HEK293 (cell line): ENCODE data around the gene PSMA7.

Source experiments
- GFI1B ChIP-seq: fragments of 450-650 bp; formaldehyde crosslinking; IDR thresholded peaks from 2 replicates; pipeline ENCODE4 v1.5.1; 2016; ENCODE audit warnings: missing biosample characterization, missing genetic modification characterization
- GLI2 ChIP-seq: fragments of 450-650 bp; formaldehyde crosslinking; IDR thresholded peaks from 2 replicates; pipeline ENCODE4; 2017; ENCODE audit warnings: missing biosample characterization, missing genetic modification characterization, low read depth, borderline replicate concordance
- GLI4 ChIP-seq: fragments of 450-650 bp; formaldehyde crosslinking; IDR thresholded peaks from 2 replicates; pipeline ENCODE4 v1.5.1; 2016; ENCODE audit warnings: missing biosample characterization, missing genetic modification characterization
- HOXA7 ChIP-seq: sonication (generic); formaldehyde crosslinking; IDR thresholded peaks from 2 replicates; pipeline ENCODE4 v1.8.1; 2022; ENCODE audit warnings: missing genetic modification reagents, borderline replicate concordance
- HOXC10 ChIP-seq: sonication (generic); formaldehyde crosslinking; IDR thresholded peaks from 2 replicates; pipeline ENCODE4 v1.8.1; 2023; ENCODE audit warnings: mild to moderate bottlenecking, missing genetic modification reagents
- KLF16 ChIP-seq: fragments of 450-650 bp; formaldehyde crosslinking; IDR thresholded peaks from 2 replicates; pipeline ENCODE4 v1.5.1; 2017; ENCODE audit warnings: missing biosample characterization, missing genetic modification characterization
- KLF8 ChIP-seq: fragments of 450-650 bp; formaldehyde crosslinking; IDR thresholded peaks from 2 replicates; pipeline ENCODE4 v1.5.1; 2016; ENCODE audit warnings: missing biosample characterization, missing genetic modification characterization
- KLF9 ChIP-seq: fragments of 450-650 bp; formaldehyde crosslinking; IDR thresholded peaks from 2 replicates; pipeline ENCODE4 v1.5.1; 2016; ENCODE audit warnings: missing biosample characterization, missing genetic modification characterization, low read depth
- MZF1 ChIP-seq: fragments of 450-650 bp; formaldehyde crosslinking; IDR thresholded peaks from 2 replicates; pipeline ENCODE4 v1.5.1; 2017; ENCODE audit warnings: missing biosample characterization, missing genetic modification characterization, borderline replicate concordance
- ZBTB8A ChIP-seq: fragments of 450-650 bp; formaldehyde crosslinking; IDR thresholded peaks from 2 replicates; pipeline ENCODE4 v1.5.1; 2016; ENCODE audit warnings: missing biosample characterization, missing genetic modification characterization
- ZEB2 ChIP-seq: fragments of 450-650 bp; formaldehyde crosslinking; IDR thresholded peaks from 2 replicates; pipeline ENCODE4 v1.5.1; 2016; ENCODE audit warnings: missing biosample characterization, missing genetic modification characterization
- ZNF133 ChIP-seq: fragments of 450-650 bp; formaldehyde crosslinking; IDR thresholded peaks from 2 replicates; pipeline ENCODE4 v1.5.1; 2016; ENCODE audit warnings: missing biosample characterization, missing genetic modification characterization
- ZNF169 ChIP-seq: fragments of 450-650 bp; formaldehyde crosslinking; IDR thresholded peaks from 2 replicates; pipeline ENCODE4 v1.5.1; 2016; ENCODE audit warnings: missing biosample characterization, missing genetic modification characterization
- ZNF214 ChIP-seq: fragments of 450-650 bp; formaldehyde crosslinking; IDR thresholded peaks from 2 replicates; pipeline ENCODE4 v1.5.1; 2017; ENCODE audit warnings: missing biosample characterization, mild to moderate bottlenecking, missing genetic modification characterization, borderline replicate concordance
- ZNF24 ChIP-seq: fragments of 450-650 bp; formaldehyde crosslinking; IDR thresholded peaks from 2 replicates; pipeline ENCODE4 v1.5.1; 2016; ENCODE audit warnings: missing biosample characterization, missing genetic modification characterization
- ZNF335 ChIP-seq: fragments of 450-650 bp; formaldehyde crosslinking; conservative IDR thresholded peaks from 2 replicates; pipeline ENCODE4 v1.5.1; 2016; ENCODE audit warnings: missing biosample characterization, missing genetic modification characterization
- ZNF350 ChIP-seq: fragments of 450-650 bp; formaldehyde crosslinking; IDR thresholded peaks from 2 replicates; pipeline ENCODE4 v1.5.0; 2017; ENCODE audit warnings: missing biosample characterization, mild to moderate bottlenecking, missing genetic modification characterization
- ZNF366 ChIP-seq: fragments of 450-650 bp; formaldehyde crosslinking; conservative IDR thresholded peaks from 2 replicates; pipeline ENCODE4 v1.5.1; 2016; ENCODE audit warnings: missing biosample characterization, missing genetic modification characterization
- ZNF404 ChIP-seq: fragments of 450-650 bp; formaldehyde crosslinking; IDR thresholded peaks from 2 replicates; pipeline ENCODE4 v1.5.1; 2017; ENCODE audit warnings: missing biosample characterization, missing genetic modification characterization
- ZNF548 ChIP-seq: fragments of 450-650 bp; formaldehyde crosslinking; IDR thresholded peaks from 2 replicates; pipeline ENCODE4 v1.5.1; 2016; ENCODE audit warnings: missing biosample characterization, missing genetic modification characterization
- ZNF843 ChIP-seq: fragments of 450-650 bp; formaldehyde crosslinking; IDR thresholded peaks from 2 replicates; pipeline ENCODE4 v1.5.1; 2016; ENCODE audit warnings: missing biosample characterization, missing genetic modification characterization
- TF ChIP-seq, protein P1 (sequence below): fragments of 450-650 bp; formaldehyde crosslinking; IDR thresholded peaks from 2 replicates; pipeline ENCODE4 v1.5.1; 2016; ENCODE audit warnings: missing biosample characterization, missing genetic modification characterization
- TF ChIP-seq, protein P2 (sequence below): fragments of 450-650 bp; IDR thresholded peaks from 2 replicates; pipeline ENCODE4 v1.5.1; 2018; ENCODE audit warnings: missing biosample characterization, missing genetic modification characterization
- TF ChIP-seq, protein P3 (sequence below): fragments of 450-650 bp; formaldehyde crosslinking; IDR thresholded peaks from 2 replicates; pipeline ENCODE4 v1.5.1; 2016; ENCODE audit warnings: missing biosample characterization, missing genetic modification characterization
- TF ChIP-seq, protein P4 (sequence below): fragments of 450-650 bp; formaldehyde crosslinking; IDR thresholded peaks from 2 replicates; pipeline ENCODE4 v1.5.1; 2017; ENCODE audit warnings: missing biosample characterization, missing genetic modification characterization
- TF ChIP-seq, protein P5 (sequence below): fragments of 450-650 bp; formaldehyde crosslinking; IDR thresholded peaks from 2 replicates; pipeline ENCODE4 v1.5.0; 2017; ENCODE audit warnings: missing biosample characterization, missing genetic modification characterization, borderline replicate concordance
- TF ChIP-seq, protein P6 (sequence below): fragments of 450-650 bp; formaldehyde crosslinking; IDR thresholded peaks from 2 replicates; pipeline ENCODE4 v1.5.1; 2016; ENCODE audit warnings: missing biosample characterization, missing genetic modification characterization

Gene PSMA7

DNA sequence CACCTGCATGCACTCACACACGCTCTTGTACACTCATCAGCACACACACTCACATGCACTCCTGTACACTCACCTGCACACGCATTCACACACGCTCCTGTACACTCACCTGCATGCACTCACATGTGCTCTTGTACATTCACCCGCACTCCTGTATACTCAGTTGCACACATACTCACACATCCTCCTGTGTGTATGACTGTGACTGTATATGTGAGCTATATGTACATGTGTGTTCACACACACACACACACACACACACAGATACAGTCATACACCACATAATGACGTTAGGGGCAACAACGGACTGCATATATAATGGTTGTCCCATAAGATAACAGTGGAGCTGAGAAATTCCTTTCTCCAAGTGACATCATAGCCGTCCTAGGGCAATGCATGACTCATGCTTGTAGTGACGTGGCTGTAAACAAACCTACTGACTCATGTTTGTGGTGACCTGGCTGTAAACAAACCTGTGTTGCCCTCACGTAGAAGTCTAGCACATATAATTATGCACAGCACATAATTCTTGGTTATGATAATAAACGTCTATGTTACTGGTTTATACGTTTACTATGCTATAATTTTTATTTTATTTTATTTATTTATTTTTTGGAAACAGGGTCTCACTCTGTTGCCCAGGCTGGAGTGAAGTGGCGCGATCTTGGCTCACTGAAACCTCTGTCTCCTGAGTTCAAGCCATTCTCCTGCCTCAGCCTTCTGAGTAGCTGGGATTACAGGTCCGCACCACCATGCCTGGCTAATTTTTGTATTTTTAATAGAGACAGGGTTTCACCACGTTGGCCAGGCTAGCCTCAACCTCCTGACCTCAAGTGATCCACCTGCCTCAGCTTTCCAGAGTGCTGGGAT is 54.7 kb downstream of the PSMA7 start (continued):
- TF ChIP-seq KLF8 (tag by site-specific recombination) (peak; percentile 91), KLF16 (tag by site-specific recombination) (peak; percentile 76), KLF9 (tag by site-specific recombination) (peak; percentile 34; the same call in 1 of the 2 replicates), GFI1B (tag by site-specific recombination) (no peak), HOXC10 (no peak), ZNF24 (tag by site-specific recombination) (peak; percentile 89), ZNF133 (tag by site-specific recombination) (peak; percentile 57; the same call in 1 of the 2 replicates), ZNF843 (tag by site-specific recombination) (peak; percentile 43; the same call in 1 of the 2 replicates), ZNF214 (no peak), ZNF366 (tag by site-specific recombination) (peak; percentile 79), ZBTB8A (no peak), ZNF335 (peak; percentile 46; the same call in 1 of the 2 replicates), ZNF404 (tag by site-specific recombination) (0 out of 2 replicates have a peak, but pooled peaks have one; percentile 16), ZNF350 (tag by site-specific recombination) (no peak), ZNF169 (tag by site-specific recombination) (peak; percentile 92), GLI2 (tag by site-specific recombination) (no peak), HOXA7 (CRISPR knock-in tag) (no peak), GLI4 (tag by site-specific recombination) (no peak), ZNF548 (tag by site-specific recombination) (no peak), MZF1 (no peak), ZEB2 (tag by site-specific recombination) (peak; percentile 94)
- TF ChIP-seq, protein P1, sequence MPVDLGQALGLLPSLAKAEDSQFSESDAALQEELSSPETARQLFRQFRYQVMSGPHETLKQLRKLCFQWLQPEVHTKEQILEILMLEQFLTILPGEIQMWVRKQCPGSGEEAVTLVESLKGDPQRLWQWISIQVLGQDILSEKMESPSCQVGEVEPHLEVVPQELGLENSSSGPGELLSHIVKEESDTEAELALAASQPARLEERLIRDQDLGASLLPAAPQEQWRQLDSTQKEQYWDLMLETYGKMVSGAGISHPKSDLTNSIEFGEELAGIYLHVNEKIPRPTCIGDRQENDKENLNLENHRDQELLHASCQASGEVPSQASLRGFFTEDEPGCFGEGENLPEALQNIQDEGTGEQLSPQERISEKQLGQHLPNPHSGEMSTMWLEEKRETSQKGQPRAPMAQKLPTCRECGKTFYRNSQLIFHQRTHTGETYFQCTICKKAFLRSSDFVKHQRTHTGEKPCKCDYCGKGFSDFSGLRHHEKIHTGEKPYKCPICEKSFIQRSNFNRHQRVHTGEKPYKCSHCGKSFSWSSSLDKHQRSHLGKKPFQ (tag by site-specific recombination) = no peak
- TF ChIP-seq, protein P2, sequence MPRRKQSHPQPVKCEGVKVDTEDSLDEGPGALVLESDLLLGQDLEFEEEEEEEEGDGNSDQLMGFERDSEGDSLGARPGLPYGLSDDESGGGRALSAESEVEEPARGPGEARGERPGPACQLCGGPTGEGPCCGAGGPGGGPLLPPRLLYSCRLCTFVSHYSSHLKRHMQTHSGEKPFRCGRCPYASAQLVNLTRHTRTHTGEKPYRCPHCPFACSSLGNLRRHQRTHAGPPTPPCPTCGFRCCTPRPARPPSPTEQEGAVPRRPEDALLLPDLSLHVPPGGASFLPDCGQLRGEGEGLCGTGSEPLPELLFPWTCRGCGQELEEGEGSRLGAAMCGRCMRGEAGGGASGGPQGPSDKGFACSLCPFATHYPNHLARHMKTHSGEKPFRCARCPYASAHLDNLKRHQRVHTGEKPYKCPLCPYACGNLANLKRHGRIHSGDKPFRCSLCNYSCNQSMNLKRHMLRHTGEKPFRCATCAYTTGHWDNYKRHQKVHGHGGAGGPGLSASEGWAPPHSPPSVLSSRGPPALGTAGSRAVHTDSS (tag by site-specific recombination) = no peak
- TF ChIP-seq, protein P3, sequence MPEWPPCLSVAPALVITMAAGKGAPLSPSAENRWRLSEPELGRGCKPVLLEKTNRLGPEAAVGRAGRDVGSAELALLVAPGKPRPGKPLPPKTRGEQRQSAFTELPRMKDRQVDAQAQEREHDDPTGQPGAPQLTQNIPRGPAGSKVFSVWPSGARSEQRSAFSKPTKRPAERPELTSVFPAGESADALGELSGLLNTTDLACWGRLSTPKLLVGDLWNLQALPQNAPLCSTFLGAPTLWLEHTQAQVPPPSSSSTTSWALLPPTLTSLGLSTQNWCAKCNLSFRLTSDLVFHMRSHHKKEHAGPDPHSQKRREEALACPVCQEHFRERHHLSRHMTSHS = no peak; the same call in 1 of the 2 replicates
- TF ChIP-seq, protein P4, sequence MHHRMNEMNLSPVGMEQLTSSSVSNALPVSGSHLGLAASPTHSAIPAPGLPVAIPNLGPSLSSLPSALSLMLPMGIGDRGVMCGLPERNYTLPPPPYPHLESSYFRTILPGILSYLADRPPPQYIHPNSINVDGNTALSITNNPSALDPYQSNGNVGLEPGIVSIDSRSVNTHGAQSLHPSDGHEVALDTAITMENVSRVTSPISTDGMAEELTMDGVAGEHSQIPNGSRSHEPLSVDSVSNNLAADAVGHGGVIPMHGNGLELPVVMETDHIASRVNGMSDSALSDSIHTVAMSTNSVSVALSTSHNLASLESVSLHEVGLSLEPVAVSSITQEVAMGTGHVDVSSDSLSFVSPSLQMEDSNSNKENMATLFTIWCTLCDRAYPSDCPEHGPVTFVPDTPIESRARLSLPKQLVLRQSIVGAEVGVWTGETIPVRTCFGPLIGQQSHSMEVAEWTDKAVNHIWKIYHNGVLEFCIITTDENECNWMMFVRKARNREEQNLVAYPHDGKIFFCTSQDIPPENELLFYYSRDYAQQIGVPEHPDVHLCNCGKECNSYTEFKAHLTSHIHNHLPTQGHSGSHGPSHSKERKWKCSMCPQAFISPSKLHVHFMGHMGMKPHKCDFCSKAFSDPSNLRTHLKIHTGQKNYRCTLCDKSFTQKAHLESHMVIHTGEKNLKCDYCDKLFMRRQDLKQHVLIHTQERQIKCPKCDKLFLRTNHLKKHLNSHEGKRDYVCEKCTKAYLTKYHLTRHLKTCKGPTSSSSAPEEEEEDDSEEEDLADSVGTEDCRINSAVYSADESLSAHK (tag by site-specific recombination) = no peak
- TF ChIP-seq, protein P5, sequence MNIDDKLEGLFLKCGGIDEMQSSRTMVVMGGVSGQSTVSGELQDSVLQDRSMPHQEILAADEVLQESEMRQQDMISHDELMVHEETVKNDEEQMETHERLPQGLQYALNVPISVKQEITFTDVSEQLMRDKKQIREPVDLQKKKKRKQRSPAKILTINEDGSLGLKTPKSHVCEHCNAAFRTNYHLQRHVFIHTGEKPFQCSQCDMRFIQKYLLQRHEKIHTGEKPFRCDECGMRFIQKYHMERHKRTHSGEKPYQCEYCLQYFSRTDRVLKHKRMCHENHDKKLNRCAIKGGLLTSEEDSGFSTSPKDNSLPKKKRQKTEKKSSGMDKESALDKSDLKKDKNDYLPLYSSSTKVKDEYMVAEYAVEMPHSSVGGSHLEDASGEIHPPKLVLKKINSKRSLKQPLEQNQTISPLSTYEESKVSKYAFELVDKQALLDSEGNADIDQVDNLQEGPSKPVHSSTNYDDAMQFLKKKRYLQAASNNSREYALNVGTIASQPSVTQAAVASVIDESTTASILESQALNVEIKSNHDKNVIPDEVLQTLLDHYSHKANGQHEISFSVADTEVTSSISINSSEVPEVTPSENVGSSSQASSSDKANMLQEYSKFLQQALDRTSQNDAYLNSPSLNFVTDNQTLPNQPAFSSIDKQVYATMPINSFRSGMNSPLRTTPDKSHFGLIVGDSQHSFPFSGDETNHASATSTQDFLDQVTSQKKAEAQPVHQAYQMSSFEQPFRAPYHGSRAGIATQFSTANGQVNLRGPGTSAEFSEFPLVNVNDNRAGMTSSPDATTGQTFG (tag by site-specific recombination) = peak; percentile 78; the same call in 1 of the 2 replicates
- TF ChIP-seq, protein P6, sequence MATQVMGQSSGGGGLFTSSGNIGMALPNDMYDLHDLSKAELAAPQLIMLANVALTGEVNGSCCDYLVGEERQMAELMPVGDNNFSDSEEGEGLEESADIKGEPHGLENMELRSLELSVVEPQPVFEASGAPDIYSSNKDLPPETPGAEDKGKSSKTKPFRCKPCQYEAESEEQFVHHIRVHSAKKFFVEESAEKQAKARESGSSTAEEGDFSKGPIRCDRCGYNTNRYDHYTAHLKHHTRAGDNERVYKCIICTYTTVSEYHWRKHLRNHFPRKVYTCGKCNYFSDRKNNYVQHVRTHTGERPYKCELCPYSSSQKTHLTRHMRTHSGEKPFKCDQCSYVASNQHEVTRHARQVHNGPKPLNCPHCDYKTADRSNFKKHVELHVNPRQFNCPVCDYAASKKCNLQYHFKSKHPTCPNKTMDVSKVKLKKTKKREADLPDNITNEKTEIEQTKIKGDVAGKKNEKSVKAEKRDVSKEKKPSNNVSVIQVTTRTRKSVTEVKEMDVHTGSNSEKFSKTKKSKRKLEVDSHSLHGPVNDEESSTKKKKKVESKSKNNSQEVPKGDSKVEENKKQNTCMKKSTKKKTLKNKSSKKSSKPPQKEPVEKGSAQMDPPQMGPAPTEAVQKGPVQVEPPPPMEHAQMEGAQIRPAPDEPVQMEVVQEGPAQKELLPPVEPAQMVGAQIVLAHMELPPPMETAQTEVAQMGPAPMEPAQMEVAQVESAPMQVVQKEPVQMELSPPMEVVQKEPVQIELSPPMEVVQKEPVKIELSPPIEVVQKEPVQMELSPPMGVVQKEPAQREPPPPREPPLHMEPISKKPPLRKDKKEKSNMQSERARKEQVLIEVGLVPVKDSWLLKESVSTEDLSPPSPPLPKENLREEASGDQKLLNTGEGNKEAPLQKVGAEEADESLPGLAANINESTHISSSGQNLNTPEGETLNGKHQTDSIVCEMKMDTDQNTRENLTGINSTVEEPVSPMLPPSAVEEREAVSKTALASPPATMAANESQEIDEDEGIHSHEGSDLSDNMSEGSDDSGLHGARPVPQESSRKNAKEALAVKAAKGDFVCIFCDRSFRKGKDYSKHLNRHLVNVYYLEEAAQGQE = no peak
